GM12878 (cell line): ENCODE data around the gene ZNF644. TPM values are rescaled to one million over a fixed set of nuclear protein-coding genes. Genes with fewer than 3 reads are reported as not detected.
A peak's percentile ranks its signal among the peaks of the same experiment; 100 is the strongest.

ENCODE experiments used
- BRCA1 ChIP-seq: IDR thresholded peaks from 2 replicates; pipeline ENCODE4 v1.6.1; 2011; ENCODE audit warnings: low read depth, low read length, improper control_type of control experiment
- CBFB ChIP-seq: IDR thresholded peaks from 2 replicates; pipeline ENCODE4 v1.6.1; 2016; ENCODE audit warnings: antibody characterized with exemption, low read depth
- CHD1 ChIP-seq: IDR thresholded peaks from 2 replicates; pipeline ENCODE4 v1.6.1; 2012; ENCODE audit warnings: low read depth, low read length, improper control_type of control experiment
- CHD2 ChIP-seq: IDR thresholded peaks from 2 replicates; pipeline ENCODE4 v1.6.1; 2011; ENCODE audit warnings: low read depth, low read length, improper control_type of control experiment, borderline replicate concordance
- FOXM1 ChIP-seq: IDR thresholded peaks from 2 replicates; pipeline ENCODE4 v1.6.1; 2012; ENCODE audit warnings: low read depth, mild to moderate bottlenecking, inconsistent platforms, low read length, moderate library complexity
- GATAD2B ChIP-seq: fragments of 450-650 bp; conservative IDR thresholded peaks from 2 replicates; pipeline ENCODE4 v1.6.1; 2017; ENCODE audit warnings: low read depth, mild to moderate bottlenecking, moderate library complexity
- IRF4 ChIP-seq: IDR thresholded peaks from 2 replicates; pipeline ENCODE4 v1.6.1; 2011; ENCODE audit warnings: low read depth, low read length
- KLF5 ChIP-seq: fragments of 450-650 bp; IDR thresholded peaks from 2 replicates; pipeline ENCODE4 v1.6.1; 2014; ENCODE audit warnings: mild to moderate bottlenecking; ENCODE audit not compliant: partially characterized antibody
- MEF2A ChIP-seq: IDR thresholded peaks from 2 replicates; pipeline ENCODE4 v1.6.1; 2011; ENCODE audit warnings: low read depth, mild to moderate bottlenecking, low read length, moderate library complexity; ENCODE audit not compliant: insufficient read depth
- NFXL1 ChIP-seq: fragments of 450-650 bp; IDR thresholded peaks from 2 replicates; pipeline ENCODE4 v1.6.1; 2017; ENCODE audit warnings: antibody characterized with exemption, mild to moderate bottlenecking, borderline replicate concordance
- PAX8 ChIP-seq: fragments of 450-650 bp; IDR thresholded peaks from 2 replicates; pipeline ENCODE4 v1.6.1; 2017; ENCODE audit warnings: mild to moderate bottlenecking, moderate library complexity
- POLR2A ChIP-seq: IDR thresholded peaks from 2 replicates; pipeline ENCODE4 v1.6.1; 2011; ENCODE audit warnings: low read depth, mild to moderate bottlenecking, low read length
- RAD21 ChIP-seq: IDR thresholded peaks from 2 replicates; pipeline ENCODE4 v1.6.1; 2011; ENCODE audit warnings: mild to moderate bottlenecking, low read depth, low read length, moderate library complexity; ENCODE audit not compliant: insufficient read depth
- RUNX3 ChIP-seq: IDR thresholded peaks from 2 replicates; pipeline ENCODE4 v1.6.1; 2012; ENCODE audit warnings: low read length, inconsistent platforms
- SMARCA5 ChIP-seq: fragments of 450-650 bp; IDR thresholded peaks from 2 replicates; pipeline ENCODE4 v1.6.1; 2017; ENCODE audit warnings: mild to moderate bottlenecking
- SMC3 ChIP-seq: IDR thresholded peaks from 2 replicates; pipeline ENCODE4 v1.6.1; 2011; ENCODE audit warnings: low read length, improper control_type of control experiment, borderline replicate concordance
- STAT3 ChIP-seq: IDR thresholded peaks from 2 replicates; pipeline ENCODE4 v1.6.1; 2011; ENCODE audit warnings: low read depth, low read length, improper control_type of control experiment
- TBL1XR1 ChIP-seq: IDR thresholded peaks from 2 replicates; pipeline ENCODE4 v1.6.1; 2012; ENCODE audit warnings: low read depth, low read length, improper control_type of control experiment
- TCF12 ChIP-seq: IDR thresholded peaks from 2 replicates; pipeline ENCODE4 v1.6.1; 2011; ENCODE audit warnings: low read depth, mild to moderate bottlenecking, low read length
- WRNIP1 ChIP-seq: IDR thresholded peaks from 2 replicates; pipeline ENCODE4 v1.6.1; 2011; ENCODE audit warnings: low read depth, low read length, improper control_type of control experiment, borderline replicate concordance
- YY1 ChIP-seq: IDR thresholded peaks from 2 replicates; pipeline ENCODE4 v1.6.1; 2011; ENCODE audit warnings: low read depth, mild to moderate bottlenecking, low read length
- ZNF274 ChIP-seq: IDR thresholded peaks from one replicate; pipeline ENCODE4 v1.8.0; 2011; ENCODE audit not compliant: insufficient read length, insufficient read depth
- ZNF622 ChIP-seq: fragments of 450-650 bp; IDR thresholded peaks from 2 replicates; pipeline ENCODE4 v1.6.1; 2017; ENCODE audit warnings: mild to moderate bottlenecking, inconsistent platforms
- ZSCAN29 ChIP-seq: fragments of 450-650 bp; IDR thresholded peaks from 2 replicates; pipeline ENCODE4 v1.6.1; 2017; ENCODE audit warnings: mild to moderate bottlenecking, moderate library complexity
- polyA plus RNA-seq, 11 experiments: library from polyadenylated mRNA; depleted of rRNA in 4 of 11; unstranded in 6 of 11; stranded (reverse) in 5 of 11; fragments of >200 nt; fragmentation: Nextera tagmentation in 4 of 11; fragmentation: Illumina TruSeq in 1 of 11; extraction: Ambion mirVana in 4 of 11; extraction: Trizol in 1 of 11; gene quantifications; 1 replicate in 1 of 11; 2 replicates in 10 of 11; pipeline versions ENCODE4 v1.2.1 to v1.2.3, GENCODE V29; 2011 to 2016; ENCODE audit warnings: inconsistent platforms in 2 of 11, missing spikeins in 2 of 11, low read depth in 1 of 11
- total RNA-seq, 4 experiments: library from RNA; depleted of rRNA in 3 of 4; stranded (reverse); fragments of >200 nt in 3 of 4; fragmentation: Illumina TruSeq in 1 of 4; extraction: Trizol in 1 of 4; gene quantifications; 2 replicates each; pipeline versions ENCODE4 v1.2.1 to v1.2.3, GENCODE V29; 2013 to 2021
- TF ChIP-seq, protein P1 (sequence below), 3 experiments: IDR thresholded peaks in 2 of 3; conservative IDR thresholded peaks in 1 of 3; 2 replicates each; pipeline ENCODE4 v1.5.1; 2011; ENCODE audit warnings: low read depth in 3 of 3, low read length in 3 of 3, mild to moderate bottlenecking in 3 of 3, control low read depth in 2 of 3, moderate library complexity in 2 of 3, inconsistent platforms in 1 of 3, mixed read lengths in 1 of 3; ENCODE audit not compliant: control insufficient read depth in 2 of 3, insufficient read depth in 1 of 3; ENCODE audit errors: extremely low read depth in 1 of 3
- TF ChIP-seq, protein P2 (sequence below): IDR thresholded peaks from 2 replicates; pipeline ENCODE4 v1.6.1; 2011; ENCODE audit warnings: low read depth, mild to moderate bottlenecking, low read length, moderate library complexity, borderline replicate concordance; ENCODE audit errors: extremely low read depth
- TF ChIP-seq, protein P3 (sequence below): fragments of 450-650 bp; IDR thresholded peaks from 2 replicates; pipeline ENCODE4 v1.6.1; 2017; ENCODE audit warnings: antibody characterized with exemption, mild to moderate bottlenecking, moderate library complexity
- TF ChIP-seq, protein P4 (sequence below): IDR thresholded peaks from 2 replicates; pipeline ENCODE4 v1.6.1; 2012; ENCODE audit warnings: low read depth, low read length, improper control_type of control experiment

ZNF644 gene
- total and polyA plus RNA-seq, 10 of the 15 experiments (the other 5 are each of a cell fraction or from before 2014, with no cell fraction given), result 17.7 to 55.3 (median 29.5) TPM

DNA sequence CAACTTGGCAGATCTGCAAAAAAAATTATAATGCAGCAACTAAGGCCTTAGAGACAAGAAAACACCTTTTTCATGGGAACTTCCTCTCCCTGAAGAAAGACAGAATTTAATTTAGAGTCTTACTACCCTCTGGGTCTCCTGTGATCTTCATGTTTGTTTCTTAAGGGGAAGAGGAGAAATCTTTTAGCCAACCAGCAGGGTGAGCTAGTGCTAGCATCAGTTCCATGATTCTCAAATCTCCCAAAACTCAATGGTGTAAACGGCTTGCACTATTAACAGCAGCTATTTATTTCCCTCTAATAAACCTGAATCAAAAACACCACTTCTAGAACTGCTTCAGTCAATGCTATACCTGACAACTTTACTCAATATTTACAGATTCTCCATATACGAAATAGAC is 3.8 kb downstream of the ZNF644 start (continued):
- TF ChIP-seq, protein P1, sequence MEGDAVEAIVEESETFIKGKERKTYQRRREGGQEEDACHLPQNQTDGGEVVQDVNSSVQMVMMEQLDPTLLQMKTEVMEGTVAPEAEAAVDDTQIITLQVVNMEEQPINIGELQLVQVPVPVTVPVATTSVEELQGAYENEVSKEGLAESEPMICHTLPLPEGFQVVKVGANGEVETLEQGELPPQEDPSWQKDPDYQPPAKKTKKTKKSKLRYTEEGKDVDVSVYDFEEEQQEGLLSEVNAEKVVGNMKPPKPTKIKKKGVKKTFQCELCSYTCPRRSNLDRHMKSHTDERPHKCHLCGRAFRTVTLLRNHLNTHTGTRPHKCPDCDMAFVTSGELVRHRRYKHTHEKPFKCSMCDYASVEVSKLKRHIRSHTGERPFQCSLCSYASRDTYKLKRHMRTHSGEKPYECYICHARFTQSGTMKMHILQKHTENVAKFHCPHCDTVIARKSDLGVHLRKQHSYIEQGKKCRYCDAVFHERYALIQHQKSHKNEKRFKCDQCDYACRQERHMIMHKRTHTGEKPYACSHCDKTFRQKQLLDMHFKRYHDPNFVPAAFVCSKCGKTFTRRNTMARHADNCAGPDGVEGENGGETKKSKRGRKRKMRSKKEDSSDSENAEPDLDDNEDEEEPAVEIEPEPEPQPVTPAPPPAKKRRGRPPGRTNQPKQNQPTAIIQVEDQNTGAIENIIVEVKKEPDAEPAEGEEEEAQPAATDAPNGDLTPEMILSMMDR (IDR thresholded peaks at IDR 0.05 in 2 of 3, conservative IDR thresholded peaks at IDR 0.05 in 1 of 3; ENCODE audit: control insufficient read depth in 2 of 3, extremely low read depth in 1 of 3, insufficient read depth in 1 of 3, low read depth in 3 of 3, low read length in 3 of 3), result peak; percentile 57 to 60 (median 60)
- TF ChIP-seq TCF12 (no peak), SMC3 (peak; percentile 38; the same call in 1 of the 2 replicates), TBL1XR1 (no peak), NFXL1 (no peak), CBFB (no peak), MEF2A (no peak), BRCA1 (no peak), IRF4 (no peak), YY1 (0 out of 2 replicates have a peak, but pooled peaks have one; percentile 39), POLR2A (no peak), ZNF622 (no peak), CHD1 (no peak), PAX8 (no peak), RUNX3 (no peak), ZSCAN29 (no peak), RAD21 (peak; percentile 66), WRNIP1 (no peak), STAT3 (no peak), ZNF274 (no peak), CHD2 (no peak), KLF5 (no peak), GATAD2B (no peak), SMARCA5 (0 out of 2 replicates have a peak, but pooled peaks have one; percentile 22), FOXM1 (no peak)
- TF ChIP-seq, protein P2, sequence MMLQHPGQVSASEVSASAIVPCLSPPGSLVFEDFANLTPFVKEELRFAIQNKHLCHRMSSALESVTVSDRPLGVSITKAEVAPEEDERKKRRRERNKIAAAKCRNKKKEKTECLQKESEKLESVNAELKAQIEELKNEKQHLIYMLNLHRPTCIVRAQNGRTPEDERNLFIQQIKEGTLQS, result no peak
- TF ChIP-seq, protein P3, sequence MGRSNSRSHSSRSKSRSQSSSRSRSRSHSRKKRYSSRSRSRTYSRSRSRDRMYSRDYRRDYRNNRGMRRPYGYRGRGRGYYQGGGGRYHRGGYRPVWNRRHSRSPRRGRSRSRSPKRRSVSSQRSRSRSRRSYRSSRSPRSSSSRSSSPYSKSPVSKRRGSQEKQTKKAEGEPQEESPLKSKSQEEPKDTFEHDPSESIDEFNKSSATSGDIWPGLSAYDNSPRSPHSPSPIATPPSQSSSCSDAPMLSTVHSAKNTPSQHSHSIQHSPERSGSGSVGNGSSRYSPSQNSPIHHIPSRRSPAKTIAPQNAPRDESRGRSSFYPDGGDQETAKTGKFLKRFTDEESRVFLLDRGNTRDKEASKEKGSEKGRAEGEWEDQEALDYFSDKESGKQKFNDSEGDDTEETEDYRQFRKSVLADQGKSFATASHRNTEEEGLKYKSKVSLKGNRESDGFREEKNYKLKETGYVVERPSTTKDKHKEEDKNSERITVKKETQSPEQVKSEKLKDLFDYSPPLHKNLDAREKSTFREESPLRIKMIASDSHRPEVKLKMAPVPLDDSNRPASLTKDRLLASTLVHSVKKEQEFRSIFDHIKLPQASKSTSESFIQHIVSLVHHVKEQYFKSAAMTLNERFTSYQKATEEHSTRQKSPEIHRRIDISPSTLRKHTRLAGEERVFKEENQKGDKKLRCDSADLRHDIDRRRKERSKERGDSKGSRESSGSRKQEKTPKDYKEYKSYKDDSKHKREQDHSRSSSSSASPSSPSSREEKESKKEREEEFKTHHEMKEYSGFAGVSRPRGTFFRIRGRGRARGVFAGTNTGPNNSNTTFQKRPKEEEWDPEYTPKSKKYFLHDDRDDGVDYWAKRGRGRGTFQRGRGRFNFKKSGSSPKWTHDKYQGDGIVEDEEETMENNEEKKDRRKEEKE, result no peak
- TF ChIP-seq, protein P4, sequence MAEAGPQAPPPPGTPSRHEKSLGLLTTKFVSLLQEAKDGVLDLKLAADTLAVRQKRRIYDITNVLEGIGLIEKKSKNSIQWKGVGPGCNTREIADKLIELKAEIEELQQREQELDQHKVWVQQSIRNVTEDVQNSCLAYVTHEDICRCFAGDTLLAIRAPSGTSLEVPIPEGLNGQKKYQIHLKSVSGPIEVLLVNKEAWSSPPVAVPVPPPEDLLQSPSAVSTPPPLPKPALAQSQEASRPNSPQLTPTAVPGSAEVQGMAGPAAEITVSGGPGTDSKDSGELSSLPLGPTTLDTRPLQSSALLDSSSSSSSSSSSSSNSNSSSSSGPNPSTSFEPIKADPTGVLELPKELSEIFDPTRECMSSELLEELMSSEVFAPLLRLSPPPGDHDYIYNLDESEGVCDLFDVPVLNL, result no peak
